Measurements from ENCODE around the gene NATD1.

NATD1 gene, protein sequence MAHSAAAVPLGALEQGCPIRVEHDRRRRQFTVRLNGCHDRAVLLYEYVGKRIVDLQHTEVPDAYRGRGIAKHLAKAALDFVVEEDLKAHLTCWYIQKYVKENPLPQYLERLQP

DNA sequence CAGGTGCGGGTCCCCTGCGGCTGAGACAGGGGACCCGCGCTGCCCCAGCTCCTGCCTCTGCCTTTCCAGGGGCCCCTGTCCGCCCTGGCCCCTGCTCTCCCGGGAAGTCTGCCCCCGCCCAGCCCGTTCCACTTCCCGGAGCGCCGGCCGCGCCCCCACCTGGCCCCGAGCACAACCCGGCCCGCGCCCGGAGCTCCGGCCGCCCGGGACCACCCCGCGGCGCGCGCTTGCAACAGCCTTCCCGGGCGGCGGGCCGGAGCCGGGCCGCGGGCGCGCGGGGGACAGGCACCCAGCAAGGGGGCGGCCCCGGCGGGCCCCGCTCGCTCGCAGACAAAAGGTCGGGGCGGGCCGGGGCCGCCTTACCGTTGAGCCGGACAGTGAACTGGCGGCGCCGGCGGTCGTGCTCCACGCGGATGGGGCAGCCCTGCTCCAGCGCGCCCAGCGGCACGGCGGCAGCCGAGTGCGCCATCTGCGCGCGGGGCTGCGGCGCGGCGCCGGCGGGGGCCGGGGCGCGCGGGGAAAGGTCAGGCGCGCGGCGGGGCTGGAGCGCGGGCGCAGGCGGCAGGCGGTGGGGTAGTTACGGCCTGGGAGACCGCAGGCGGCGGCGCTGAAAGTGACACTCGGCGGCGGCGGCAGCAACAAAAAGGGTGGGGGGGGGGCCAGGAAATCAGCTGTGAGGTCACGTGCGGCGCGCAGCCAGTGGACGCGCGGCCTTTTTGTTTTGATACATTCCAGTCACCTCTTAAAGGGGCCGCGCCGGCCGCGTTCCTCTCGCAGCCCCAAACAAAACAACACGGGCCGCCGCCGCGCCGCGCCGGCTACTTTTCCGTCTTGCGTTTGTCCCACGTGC, at the start of gene NATD1:
Gene NATD1, minus strand, starts transcription at position 615 of the 850 bp plus-strand sequence. Its CDS starts 146 bp downstream, at position 469.
- peak; percentile 75 for DNase-seq (ENCODE audit: low spot score)

DNA sequence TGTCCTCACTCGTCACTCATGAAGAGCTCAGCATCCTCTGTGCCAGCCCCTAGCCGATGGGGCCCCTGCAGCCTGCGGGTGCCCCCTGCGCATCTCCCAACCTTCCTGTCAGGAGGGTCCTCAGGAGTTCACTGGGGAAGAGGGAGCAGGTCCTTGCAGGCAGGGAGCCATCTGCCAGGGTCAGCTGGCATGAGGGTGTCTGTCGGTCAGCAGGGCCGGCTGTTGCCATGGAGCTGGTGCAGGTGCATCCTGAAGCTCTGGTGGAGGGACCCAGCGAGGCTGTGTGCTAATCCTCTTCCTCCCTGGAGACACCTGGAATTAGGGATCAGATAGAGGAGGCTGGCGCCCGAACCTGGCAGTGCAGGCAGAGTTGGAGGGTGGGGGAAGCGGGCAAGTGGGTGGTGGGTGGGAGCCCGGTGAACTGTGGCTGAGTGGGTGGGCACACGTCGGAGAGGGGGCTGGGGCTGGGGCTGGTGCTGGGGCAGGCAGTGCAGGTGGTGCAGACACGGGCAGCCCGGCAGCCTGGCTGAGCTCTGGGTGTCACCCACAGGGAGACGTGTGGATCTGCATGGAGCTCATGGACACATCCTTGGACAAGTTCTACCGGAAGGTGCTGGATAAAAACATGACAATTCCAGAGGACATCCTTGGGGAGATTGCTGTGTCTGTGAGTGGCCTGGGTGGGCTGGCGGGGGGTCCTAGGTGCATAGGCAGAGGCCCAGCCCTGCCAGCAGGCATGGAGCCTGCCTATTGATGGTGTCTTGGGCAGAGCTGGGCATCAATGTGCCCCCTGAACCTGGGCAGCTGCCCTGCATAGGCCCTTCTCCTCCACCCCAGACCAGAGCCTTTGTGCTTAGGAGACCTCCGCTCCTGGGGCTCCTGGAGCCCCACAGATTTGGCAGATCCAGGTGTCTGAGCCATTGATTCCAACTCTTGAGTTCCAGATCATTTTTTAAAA, 48.7 kb upstream of the NATD1 start:
- no peak for DNase-seq (ENCODE audit: low spot score)

DNA sequence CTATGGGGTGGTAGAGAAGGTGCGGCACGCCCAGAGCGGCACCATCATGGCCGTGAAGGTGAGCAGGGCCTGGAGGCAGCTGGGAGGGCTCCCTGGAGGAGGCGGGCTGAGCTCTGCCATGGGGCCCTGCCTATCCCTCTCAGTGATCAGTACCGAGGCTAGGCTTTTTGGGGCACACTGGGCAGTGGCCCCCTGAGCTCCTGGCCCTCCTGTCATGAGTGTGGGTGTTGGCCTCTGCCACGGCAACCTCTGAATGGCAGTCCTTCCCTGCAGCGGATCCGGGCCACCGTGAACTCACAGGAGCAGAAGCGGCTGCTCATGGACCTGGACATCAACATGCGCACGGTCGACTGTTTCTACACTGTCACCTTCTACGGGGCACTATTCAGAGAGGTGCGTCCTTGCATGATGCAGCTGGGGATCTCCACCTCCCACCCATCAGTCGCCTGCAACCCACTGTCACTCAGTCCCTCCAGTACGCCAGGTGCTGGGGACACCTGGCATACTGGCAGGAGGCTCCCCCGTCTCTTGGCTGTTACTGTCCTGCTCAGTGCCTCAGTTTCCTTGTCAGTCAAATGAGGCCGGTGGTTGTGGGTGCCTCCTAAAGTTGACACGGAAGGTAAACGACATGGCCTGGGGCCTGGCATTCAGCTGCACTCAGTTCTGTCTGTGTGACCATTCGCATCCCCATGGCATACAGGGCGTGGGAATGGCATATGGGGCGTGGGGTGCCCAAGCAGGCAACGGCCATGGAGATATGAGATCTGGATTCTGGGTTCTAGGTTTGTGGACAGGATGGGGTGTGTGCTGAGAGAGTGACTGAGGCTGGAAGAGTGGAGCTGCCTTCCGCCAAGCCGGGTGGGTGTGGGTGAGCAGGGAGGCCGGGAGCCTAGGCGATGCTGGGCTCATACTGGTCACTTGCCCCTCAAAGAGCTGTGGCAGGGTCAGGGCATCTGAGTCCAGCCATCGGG, 47.7 kb upstream of the NATD1 start:
- no peak for DNase-seq (ENCODE audit: low spot score)

DNA sequence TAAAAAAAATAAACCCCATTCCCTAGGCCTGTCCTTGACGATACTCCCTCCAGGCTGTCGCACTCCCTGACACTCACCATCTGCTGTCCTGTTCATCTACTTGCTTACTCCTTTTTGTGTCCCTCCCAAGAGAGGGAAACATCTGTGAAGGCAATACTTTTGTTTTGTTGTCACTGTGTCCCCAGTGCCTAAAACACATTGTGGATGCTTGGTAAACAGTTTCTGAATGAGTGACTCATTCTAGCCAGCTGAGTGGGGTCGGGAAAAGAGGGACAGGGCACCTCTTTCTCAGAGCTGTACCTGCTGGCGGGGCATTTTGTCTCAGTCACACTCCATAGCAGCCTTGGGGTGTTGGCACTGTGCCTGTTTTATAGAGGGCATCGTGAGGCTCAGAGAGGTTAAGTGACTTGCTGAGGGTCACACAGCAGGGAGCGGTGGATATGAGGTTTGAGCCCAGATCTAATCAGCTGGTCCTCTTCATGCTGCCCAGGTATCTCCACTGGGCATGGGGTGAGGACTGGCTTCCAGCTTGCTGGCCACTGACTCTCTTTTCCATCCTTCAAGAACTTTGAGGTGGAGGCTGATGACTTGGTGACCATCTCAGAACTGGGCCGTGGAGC, 46.9 kb upstream of the NATD1 start:
- no peak for DNase-seq (ENCODE audit: low spot score)

DNA sequence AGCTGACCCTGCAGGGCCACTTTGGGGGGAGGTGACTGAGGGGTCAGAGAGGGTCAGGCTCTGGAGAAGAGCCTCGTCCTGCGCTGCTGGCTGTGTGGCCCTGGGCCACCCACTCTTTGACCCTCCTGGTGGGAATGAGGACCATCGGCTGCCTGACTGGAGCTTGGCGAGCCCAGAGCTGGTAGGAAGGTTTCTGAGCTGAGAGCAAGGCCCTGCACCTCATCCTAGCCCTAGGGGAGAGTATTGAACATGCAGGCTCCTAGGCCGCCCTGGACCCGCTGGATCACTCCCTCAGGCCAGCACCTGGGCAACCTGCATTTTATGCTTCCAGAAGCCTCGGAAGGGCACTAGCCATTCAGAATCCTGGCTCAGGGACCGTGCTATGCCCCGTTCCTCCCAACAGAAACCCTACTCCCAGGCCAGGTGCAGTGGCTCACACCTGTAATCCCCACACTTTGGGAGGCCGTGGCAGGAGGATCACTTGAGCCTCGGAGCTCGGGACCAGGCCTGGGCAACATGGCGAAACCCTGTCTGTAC, 45.8 kb upstream of the NATD1 start:
- DNase-seq (ENCODE audit: low spot score): no peak

DNA sequence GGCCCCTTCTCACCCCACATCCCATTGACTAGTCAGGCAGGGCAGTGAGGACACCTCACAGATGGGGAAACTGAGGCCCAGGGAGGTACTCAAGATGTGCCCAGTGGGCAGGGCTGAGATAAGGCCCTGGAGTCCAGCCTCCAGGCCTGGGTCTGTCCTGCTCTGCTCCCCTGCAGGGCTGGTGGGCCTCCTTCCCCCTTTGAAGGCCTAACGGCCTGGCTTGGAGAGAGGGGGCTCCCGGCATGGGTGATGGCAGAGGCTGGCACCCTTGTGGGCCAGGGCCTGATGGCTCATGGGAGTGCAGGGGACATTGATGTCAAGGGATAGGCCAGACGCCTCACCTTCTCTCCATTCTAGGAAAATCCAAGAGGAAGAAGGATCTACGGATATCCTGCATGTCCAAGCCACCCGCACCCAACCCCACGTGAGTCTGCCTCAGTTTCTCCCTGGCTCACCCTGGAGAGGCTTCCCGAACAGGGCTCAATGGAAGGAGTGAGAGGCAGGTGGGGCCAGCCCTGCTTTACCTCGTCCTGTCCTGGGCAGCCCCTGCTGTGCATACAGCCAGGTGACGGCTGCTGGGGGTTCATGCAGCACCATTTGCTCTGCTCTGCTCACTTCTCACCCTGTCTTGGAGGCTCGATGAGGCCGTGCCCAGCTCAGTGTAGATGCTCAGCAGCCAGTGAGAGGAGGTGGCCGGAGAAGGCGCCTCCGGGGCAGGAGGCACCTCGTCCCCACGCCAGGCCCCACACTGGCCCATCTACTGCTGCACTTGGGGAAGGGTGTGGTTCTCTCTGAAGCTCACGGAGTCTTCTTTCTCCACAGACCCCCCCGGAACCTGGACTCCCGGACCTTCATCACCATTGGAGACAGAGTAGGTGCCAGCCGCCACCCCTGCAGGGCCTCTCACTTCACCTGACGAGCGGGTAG, 45.1 kb upstream of the NATD1 start:
- DNase-seq (ENCODE audit: low spot score): no peak

DNA sequence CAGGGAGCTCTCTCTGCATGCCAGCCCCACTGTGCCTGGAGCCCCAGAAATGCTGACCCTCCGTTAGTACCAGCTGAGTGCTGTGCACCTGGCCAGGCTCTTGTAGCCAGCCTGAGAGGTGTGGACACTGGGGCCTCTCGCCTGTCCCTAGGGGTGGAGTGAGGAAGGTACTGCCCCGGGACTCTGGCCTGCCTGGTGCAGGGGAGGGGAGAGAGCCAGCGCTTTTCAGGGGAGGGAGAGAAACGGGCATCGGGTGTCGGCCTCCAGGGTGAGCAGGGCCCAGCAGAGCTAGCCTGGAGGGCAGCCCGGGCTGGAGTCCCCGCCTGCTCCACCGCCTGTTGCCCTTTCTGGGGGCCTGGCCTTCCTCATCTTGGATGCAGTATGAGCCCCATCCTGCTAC, 44.4 kb upstream of the NATD1 start:
- no peak for DNase-seq (ENCODE audit: low spot score)

DNA sequence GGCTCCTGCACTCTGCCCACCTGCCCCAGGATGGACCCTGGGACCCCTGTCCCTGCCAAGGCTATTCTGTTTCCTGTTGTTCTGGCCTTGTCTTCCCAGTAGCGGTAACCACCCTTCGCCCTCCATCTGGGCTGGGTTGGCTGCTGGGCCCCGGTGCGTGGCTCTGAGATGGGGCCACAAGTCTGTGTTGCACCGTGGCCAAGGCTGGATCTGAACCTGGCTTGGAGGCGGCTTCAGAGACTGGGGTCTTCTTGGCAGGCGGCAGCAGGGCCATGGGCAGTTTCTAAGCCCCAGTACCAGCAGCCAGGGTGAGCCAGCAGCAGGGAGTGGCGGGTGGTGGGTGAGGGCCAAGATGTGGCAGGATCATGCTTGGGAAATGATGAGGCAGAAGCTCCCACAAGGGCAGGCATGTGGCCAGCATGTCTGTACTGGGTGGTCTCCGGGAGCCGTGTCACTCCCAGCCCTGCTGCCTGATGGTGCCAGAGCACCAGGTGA, 43.9 kb upstream of the NATD1 start:
- DNase-seq (ENCODE audit: low spot score): no peak

DNA sequence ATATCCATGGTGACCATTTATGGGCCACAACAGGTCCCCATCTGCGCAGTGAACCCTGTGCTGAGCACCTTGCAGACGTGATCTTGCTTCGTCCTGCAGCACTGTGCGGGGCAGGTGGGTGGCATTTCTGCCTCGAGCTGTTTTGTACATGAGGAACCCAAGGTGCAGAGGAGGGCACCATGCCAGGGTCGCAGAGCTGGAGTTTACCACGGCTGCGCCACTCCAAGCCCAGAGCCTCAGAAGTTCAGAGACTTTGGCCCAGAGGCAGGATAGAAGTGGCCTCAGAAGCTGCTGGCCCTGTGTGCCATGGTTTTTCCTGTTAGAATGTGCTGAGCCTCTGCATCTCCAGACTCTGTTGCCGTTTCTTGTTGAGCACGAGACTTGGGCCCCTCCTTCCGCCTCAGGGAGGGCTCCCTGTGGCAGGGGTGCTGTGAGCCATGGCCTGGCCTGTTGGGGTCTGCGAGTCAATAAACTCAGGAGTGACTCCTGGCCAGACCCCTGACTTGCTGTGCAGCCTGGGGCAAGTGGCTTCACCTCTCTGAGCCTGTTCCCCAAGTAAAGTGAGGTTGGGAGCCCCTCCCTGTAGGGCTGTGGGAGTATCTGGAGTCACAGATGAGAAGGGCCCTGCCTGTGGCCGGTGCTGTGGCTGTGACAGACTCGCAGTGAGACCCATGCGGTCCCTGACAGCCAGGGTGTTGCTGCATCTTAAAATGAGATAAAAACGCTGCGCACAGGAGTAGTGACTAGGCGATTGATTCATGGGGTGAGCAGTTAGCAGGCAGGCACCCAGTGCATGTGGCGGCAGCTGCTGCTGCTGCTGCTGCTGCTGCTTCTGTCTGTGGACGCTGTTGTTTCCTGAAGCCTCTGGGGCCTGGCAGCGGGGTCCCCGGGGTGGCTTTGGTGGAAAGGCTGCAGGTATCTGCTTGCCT, 43.2 kb upstream of the NATD1 start:
- DNase-seq (ENCODE audit: low spot score): no peak

DNA sequence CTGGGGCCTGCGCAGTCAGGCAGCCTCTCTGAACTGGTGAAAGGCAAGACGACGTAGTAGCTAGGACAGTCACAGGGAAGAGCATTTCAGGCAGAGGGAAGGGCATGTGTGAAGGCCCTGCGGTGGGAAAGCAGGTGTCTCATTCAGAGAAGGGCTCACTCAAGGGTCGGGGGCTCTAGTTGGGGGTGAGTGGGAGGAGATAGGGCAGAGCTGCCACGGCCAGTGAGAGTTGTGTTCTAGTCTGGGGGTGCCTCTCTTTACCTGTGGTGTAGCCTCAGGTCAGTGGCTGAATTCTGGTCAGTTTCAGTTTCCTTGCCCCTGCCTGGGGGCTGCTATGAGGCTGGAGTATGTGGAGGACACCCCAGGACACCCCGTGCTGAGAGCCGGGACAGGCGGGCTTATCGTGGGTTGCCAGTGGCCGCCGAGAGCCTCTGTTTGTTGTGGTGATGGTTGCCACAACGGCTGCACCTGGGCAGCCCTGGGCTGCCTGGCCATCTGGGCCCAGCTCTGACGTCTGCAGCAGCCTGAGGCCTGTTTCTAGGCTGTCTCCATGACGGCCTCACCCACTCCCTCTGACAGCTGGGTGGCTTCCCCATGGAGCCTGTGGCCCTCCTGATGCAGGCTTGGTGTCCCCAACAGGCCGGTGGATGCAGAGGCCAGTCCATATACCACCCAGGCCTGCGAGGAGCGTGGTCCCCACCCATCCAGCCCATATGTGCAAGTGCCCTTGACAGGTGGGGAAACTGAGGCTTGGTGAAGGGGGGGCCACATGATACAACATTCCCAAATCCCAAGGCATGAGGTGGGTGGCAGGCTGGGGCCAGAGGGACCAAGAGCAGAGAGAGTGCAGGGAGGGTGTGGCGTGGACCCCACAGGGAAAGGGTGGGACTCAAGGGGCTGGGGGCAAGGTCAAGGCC, 42.1 kb upstream of the NATD1 start:
- DNase-seq (ENCODE audit: low spot score): no peak

DNA sequence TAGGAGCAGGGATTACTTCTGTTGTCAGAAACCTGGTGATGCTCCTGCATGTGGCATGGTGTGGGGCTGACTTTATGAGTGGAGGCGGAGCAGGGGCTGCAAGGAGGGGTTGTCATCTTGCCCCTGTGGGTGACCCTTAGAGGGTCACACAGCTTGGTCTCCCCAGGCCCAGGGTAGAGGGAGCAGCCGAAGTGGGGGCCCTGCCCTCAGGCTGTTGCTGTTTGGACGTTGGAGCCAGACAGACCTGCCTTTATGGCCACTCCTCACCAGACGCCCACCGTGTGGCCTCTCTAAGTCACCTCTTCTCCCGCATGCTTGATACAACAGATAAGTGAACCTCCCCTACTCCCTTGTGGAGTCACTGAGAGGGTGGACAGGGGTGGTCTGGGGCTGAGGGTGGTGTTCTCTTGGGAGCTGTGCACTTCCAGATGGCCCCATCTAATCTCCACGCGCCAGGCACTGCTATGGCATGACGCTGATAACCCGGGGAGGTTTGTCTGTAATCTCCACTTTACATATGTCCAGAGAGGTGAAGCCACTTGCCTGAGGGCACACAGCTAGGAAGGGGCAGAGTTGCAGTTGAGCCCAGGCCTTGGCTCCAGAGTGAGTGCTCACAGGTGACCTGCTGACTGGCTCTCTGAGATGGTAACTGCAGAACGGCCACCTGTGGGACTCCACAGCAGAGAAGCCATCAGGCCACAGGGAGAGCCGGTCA, 41.3 kb upstream of the NATD1 start:
- no peak for DNase-seq (ENCODE audit: low spot score)

DNA sequence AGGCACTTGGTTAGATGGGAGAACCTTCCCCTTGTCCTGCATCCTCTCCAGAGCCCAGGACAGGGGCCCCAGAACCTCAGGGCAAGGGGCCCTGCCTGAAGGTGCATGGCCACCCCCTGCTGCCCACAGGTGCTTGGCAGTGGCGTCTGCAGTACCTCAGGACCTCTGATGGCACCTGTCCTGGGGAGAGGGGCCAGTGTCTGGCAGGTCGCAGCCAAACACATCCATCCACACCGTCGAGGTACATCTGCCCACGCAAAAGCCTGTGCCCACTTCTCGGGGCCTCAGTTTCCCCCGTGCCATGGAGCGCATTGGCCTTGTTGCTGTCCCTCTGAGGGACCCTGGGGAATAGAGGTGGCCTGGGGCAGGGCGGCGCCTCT, 40.6 kb upstream of the NATD1 start:
- no peak for DNase-seq (ENCODE audit: low spot score)

DNA sequence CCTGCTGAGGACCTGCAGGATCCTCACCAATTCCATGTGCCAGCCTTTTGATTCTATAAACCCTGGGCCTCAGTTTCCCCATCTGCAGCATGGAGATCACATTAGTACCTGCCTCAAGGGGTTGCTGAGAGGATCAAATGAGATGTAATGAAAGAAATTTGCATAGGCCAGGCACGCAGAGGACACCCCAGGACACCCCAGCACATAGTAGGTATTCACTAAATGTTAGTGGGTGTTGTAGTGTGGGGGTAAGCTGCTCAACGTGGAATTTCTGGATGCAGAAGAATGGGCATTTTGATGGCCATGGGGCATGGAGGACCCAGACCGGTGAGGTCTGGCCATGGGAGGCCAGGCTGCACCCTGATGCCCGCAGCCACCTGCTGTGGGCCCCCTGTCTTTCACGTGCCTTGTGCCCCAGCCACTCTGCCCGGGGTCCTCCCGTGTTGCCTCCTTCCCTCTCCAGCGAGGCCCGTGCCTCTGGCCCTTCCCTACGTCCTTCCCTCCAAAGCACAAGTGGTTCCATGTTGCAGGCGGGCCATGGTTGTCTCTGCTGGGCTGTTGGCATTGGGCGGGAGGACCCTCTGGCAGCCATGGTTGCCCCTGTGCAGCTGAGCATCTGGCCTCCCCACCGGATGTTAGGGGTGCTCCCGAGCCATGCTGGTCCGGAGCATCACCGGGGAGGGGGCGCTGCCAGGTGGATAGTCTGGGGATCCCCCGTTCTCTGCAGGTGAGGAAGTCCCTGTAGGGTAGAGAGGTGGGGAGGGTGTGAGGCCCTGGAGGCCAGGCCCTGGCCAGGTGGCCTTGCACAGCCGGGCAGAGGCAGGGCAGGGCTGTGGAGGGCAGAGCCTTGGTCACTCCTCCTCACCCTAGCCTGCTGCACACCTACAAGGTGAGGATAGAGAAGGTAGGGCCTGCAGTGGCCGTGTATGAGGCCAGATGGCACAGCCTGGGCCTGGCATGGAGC, 39.9 kb upstream of the NATD1 start:
- no peak for DNase-seq (ENCODE audit: low spot score)

DNA sequence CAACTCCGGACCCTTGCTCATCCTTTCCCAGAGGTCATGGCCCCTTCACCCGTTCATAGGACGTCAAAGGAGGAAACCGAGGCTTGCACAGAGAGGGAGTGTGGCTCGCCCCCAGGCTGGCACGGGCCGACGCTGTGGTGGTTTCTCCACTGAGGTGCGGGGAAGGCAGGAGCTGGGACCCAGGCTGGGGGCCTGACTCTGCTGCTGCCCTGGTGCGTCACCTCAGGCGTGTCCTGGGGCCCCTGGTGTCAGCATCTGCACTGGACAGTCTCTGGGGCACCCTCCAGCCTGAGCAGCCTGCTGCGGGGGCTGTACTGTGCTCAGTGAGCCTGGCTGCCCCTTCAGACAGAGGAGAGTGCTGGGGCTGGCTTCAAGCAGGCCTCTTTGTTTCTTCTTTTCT, 38.7 kb upstream of the NATD1 start:
- no peak for DNase-seq (ENCODE audit: low spot score)

DNA sequence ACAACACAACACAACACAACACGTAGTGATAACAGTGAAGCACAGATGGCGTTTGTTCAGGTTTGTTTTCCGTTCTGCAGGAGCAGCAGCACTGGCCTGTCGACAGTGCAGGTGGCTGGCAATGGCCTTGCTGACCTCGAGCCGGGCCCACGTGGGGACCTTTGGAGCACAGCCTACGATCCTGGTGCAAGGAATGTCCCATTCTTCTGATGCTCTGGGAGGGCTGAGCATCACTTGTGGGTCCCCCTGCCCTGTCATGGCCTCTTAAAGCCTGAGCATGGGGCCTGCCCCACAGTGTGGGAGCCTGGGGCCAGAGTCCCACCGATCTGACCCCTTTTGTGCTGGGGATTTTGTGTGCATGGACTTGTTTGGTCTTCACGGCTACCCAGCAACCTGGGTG, 38.1 kb upstream of the NATD1 start:
- no peak for DNase-seq (ENCODE audit: low spot score)
